Kidney glomerular epithelial cell (primary cell): ENCODE results near the gene ZFHX2.

Experiments used
- DNase-seq: peaks from one replicate; lab custom pipeline; 2025; lab: John Stamatoyannopoulos, UW

Gene ZFHX2

DNA sequence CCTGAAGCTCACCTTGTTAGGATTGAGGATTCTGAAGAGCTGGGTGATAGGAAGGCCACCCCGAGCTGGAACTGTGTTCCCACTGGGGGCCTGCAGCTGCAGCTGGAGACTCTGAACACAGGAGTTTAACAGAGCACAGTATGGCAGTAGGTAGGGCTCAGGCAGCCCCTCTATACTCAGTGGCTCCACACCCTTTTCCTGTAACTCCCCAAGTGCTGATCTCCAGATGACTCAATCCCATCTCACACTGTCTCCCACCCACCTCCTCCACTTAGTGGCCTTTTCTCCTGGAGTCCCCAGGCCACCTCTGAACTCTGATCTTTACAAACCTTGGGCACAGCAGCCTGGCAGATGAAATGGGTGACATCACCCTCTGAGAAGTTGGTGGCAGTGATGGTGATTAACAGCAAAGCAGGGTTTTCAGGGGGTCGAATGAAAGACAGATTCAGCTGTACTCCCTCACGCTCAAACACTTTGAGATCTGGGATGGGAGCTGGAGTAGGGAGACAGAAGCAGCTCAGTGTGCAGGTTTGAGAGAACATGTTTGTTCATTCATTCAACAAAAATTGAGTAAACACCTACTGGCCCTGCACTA lies 8.5 kb upstream of the ZFHX2 start:
- DNase-seq = no peak

DNA sequence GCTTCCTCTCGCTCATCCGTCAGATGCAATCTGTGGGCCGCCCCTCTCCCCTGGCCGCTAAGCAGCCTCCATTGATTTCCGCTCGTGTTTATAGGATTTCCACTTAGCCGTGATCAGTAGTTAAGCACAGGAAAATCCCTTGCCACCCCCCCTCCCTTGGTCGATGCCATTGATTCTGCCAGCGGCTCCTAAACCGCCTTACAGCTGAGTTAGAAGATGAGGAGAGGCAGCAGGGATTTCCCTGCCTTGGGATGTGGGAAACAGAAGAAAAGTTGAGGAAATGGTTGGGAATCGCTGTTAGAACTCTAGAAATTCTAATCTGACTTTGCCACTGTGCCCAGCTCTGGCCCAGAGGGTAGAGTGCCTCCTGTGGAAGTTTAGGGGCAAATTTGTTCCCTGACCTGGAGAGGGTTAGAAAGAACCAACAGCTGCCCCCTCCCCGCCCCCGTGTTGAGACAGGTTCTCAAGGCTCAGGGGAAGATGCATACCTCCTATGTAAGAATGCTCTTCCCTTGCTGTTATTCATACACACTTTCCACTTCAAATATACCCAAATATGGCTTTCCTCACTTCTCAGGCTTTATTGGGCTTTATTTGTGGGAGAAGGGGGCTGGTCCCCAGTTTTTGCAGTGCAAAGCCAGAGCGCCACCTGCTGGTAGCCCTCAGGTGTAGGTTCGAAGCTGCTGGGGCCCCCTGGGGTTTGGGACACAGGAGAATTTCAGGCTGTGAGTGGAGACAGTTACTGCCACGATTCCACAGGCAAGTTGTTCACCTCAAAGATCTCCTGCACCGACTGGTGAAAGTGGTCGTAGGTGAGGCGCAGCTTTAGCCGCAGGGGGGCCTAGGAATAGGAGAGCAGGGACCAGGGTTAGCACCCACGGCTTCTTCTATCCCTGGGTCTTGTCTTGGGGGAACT lies 7.7 kb upstream of the ZFHX2 start:
- no peak for DNase-seq

DNA sequence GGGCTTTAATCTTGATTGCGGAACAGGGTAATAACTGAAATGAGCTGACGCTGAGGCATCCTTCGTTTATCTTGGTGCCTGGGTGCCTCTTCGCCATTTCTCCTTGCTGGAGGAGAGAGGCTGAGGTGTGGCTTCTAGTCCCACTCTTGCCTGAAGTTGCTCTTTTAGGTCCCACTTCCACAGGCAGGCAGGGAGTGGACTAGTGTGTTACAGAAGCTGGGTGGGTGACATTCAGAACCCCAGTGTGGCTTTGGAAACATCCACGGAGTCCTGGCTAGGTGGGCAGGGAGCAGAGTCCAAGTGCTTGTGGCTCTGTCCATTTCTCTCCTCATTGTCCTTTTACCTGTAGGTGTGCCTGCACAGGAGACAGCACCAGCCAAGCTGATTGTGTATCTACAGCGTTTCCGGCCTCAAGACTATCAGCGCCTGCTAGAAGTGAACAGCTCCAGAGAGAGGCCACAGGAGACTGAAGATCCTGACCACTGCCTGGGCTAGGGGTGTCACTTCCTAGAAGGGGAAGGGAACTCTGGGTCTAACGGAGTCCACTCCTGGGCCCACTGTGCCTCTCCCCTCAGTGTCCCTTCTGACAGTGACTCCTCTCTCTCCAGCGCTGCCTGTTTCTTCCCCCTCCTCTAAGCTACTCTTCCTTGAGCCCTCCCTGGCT lies 6.9 kb upstream of the ZFHX2 start:
- DNase-seq = no peak

DNA sequence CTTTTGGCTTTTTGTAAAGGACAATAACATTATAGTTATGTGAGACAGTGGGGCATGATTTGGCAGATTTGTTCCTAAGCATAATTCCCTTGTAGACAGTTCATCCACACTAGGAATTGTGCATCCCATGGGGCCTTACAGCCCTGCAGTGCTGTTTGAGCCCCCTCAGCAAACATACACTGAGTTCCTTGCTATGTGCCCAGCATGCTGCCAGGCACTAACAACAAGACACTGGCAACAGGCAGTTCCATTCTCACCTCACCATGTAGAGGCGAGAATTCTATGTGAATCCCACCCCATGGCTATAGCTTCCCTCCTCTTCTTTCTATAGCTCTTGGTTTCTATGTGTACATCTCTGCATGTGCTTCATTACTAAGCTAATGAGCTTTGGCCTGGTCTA lies 6.4 kb upstream of the ZFHX2 start:
- DNase-seq = no peak

DNA sequence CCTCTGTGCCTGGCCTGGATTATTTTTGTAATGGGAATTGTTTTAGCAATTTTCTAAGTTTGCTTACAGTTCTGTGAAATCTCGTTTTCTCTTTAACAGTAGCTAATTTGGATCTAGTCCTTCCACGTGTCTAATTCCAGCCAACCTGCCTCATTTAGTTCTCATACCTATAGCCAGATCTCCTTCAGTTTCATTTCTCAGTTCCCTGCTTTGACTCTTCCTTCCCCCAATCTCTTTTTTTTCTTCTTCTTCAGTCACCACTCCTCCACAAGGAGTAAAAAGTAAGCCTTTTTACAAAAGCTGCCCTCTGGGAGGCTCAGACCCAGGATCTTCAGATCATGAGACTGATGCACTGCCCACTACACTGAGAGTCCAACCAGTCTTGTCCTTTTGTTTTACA lies 6.0 kb upstream of the ZFHX2 start:
- DNase-seq = no peak

DNA sequence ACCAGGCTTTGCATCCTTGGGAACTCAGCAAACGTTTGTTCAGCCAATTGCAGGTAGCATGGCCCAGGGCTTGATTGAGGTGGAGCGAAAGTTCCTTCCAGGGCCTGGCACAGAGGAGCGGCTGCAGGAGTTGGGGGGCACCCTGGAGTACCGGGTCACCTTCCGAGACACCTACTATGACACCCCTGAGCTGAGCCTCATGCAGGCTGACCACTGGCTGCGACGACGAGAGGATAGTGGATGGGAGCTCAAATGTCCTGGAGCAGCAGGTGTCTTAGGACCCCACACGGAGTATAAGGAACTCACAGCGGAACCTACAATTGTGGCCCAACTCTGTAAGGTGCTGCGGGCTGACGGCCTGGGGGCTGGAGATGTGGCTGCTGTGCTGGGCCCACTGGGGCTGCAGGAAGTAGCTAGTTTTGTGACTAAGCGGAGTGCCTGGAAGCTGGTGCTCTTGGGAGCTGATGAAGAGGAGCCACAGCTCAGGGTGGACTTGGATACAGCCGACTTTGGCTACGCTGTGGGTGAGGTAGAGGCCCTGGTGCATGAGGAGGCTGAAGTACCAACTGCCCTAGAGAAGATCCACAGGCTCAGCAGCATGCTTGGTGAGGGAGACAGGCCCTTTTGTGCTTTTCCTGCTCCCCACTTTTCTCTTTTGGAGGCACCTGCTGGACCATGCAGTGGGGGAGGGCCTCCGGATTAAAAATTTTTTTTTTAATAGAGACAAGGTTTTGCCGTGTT lies 5.3 kb upstream of the ZFHX2 start:
- no peak for DNase-seq

DNA sequence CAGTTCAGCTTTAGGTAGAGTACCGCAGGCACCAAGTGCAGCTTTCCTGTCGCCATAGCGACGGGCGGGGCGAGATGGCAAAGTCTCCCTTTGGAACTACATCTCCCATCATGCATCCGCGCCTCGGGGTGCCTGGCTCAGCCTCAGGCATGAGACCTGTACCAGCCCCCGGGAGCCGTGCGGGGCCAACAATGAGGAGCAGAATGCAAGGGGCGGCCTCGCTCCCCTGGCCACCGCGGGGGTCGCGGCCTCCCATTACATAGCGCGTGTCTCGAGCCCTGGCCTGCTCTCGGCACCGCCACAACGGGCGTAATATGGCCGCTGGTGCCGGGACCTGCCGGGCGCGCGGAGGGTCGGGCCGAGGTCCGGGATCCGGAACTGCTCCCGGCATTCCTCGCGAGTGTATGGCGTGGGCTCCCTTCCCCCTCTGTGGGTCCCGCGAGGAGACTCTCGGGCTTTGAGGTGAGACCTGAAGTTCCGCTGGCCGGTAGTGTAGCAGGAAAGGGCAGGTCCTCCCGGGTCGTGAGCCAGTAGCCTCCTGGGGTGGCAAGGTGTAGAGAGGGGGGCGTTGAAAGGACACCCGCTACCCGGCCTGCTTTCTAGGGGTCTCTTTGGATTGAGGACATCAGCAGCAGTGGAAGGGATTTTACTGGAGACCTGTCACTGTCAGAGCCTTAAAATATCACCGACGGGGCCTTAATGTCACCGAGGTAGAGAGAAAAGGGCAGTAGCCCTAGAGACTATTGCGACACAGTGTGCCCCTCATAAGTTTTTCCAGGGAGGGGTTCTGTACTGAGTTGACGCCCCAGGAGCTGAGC lies 4.5 kb upstream of the ZFHX2 start, which contains the start of gene THTPA:
Gene THTPA, plus strand, starts transcription at position 390 of the 818 bp plus-strand sequence. CDS start 487 bp downstream, outside the sequence.
- DNase-seq = peak; percentile 89

DNA sequence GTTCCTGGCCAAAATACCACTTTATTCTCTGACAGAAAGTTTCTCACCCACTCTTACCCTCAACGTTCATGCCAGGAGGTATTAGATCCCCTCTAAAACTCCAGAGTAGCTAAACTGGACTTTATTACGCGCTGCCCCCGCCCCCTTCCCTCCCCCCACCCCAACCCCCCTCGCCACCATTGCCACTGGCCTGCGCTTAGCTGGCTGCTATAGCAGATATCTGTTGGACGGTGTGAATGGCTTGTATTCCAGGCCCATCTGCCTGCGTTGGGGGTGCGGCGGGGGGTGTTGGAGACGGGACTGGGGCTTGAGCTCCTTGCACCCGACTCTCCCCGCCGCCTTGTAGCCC lies 3.9 kb upstream of the ZFHX2 start:
- DNase-seq = no peak

DNA sequence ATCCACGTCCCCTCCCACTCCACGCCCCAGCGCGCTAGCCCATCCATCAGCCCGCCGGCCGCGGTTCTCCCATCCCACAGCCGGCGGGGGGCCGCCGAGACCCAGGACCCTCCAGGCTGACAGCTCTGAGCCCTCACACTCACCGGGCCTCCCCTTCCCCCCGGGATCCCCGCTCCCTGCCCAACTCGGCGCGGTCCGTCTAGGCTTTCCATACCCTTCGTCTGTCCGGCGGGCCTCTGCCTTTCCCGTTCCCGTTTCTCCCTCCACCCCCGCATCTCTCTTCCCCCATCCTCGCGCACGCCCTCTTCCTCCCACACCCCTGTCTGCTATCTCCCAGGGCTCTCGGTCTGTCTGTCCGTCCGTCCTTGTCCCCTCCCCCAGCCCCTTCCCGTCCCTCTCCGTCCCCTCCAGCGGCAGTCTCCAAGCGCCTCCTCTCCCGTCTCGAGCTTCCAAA lies 726 bp downstream of the ZFHX2 start:
- DNase-seq = peak; percentile 60

DNA sequence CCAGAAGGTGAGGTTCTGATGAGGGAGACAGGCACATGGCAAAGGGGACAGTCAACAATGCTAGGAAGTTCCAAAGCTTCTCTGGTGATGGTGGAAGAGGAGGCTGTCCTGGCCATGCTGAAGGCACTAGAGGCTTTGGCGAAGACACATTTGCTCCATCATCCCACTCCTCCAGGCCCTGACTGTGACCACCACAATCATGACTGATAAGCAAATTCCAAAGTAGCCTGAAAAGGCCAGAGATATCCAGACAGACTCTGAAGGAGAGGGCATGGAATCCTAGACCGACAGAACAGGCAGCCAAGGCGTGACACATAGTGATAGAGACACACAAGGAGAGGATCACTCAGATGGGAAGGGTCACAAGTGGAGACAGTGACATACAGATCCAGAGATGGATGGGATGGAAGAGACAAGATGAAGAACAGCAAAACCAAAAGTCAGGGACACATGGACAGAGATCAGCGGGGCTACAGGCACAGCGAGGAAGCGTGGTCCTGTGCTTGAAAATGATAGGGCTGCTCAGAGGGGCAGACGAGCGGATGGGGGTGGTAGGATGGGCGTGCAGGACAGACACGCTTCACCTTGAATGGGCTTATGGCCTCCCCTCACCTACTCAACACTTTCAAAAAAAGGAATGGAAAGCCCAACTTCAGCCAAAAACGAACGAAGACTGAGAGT lies 1.3 kb downstream of the ZFHX2 start:
- DNase-seq = no peak

DNA sequence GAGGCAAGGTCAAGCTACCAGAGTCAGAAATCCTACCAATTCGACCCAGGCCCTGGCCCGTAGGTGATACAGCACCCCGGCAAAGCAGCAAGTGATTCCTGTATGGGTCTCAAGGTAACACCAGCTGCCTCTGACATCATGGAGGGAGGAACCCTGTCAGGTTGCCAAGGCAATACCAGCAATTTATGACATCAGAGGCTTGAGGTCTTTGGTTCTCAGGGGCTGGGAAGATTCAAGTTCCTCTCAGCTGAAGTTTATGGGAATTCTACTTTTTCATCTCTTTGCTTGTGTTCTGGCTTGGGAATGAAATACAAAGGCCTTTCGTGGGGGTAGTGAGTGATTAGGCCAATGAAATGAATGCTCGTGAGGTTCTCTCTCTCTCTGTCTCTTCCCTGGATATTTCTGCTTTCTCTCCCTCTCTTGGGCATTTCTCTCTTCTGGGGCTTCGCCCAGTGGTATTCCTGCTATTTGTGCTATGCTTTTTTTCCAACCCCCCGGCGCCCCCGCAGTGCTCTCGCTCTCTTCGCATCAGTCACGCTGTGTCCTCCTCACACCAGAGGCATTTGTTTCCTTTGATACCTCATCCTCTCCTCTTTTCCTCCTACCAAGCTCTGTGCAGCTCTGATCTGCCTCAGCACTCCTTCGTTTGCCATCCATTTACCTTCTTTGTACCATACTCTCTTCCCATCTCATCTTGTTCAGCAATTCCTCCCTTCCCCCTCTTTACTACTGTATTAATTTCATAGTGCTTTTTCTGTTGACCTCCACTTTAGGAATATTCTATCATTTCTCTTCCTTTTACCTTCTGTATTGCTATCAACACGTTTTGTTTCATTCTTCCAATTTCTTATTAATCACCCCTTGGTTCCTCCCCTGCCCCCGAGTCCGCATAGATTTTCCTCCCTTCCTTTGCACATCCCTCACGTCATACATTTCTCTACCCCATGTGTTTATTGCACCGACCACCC lies 2.9 kb downstream of the ZFHX2 start:
- DNase-seq = peak; percentile 60

DNA sequence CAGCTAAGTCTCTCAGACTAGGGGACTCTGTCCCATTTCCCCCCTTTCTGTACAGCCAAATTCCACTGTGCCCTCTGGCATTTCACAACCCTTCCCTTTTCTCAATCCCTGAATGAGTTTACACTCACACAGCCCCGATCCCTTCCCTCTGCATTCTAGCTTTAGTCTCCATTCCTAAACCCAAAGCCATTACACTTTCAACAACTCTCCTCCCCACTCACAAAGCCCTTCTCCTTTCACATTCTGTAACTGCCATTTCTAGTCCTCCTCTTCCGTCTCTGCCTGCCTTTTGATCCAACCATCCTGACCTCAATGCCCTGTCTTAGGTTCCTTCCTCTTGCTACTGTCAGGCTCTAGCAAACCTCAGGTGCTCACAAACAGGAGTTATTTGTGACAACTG lies 3.6 kb downstream of the ZFHX2 start:
- DNase-seq = no peak

DNA sequence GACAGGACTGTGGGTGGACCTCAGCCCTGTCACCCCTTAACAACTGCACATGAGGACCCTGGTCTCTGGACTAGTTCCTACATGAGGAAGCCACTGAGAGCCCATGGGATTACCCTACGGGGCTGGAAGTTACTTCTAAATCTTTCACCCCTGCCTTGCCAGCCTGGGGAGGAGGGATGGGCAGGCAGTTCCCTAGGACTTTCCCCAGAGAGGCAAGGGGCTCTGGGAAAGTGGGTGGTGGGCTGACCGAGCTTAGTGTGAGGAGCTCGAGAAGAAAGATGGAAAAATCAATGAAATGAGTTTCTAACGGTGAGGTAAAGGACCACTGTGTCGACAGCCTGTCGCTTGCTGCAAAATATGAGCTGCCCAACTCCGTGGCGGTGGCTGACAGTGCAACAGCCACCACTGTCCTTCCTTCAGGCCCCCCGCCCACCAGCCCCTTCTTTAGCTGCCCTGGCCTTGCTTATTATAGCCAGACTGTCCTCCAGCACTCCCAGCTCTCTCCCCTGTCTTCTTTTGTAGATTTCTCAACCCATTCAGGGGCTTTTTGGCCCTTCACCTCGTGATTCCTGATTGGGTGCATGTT lies 5.0 kb downstream of the ZFHX2 start:
- no peak for DNase-seq

DNA sequence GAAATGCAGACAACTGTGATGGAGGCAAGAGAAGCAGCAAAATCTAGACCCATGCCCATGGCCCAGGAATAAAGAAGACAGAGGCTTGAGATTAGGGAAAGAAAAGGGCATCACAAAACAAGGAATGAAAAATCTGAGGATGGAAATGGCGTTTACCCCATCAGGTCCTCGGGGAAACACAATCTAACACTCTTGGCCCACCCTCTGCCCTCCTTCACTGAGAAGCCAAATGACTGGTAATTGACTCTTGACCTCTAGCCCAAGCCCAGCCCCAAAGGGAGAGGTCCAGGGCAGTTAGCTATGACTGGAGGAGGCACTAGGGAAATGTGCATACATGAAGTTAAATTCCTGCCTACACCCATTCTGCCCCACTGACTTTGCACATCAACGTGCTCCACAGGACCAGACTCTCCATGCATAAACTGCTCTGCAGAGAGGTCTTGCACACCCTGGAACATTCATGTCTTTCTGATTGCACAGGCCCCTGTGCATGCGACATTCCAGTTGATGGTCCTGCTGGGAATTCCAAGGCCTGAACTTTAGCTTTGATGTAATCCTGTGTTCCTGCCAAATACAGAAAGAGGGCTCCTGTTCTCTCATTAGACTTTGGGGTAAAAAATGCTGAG lies 5.7 kb downstream of the ZFHX2 start:
- no peak for DNase-seq

DNA sequence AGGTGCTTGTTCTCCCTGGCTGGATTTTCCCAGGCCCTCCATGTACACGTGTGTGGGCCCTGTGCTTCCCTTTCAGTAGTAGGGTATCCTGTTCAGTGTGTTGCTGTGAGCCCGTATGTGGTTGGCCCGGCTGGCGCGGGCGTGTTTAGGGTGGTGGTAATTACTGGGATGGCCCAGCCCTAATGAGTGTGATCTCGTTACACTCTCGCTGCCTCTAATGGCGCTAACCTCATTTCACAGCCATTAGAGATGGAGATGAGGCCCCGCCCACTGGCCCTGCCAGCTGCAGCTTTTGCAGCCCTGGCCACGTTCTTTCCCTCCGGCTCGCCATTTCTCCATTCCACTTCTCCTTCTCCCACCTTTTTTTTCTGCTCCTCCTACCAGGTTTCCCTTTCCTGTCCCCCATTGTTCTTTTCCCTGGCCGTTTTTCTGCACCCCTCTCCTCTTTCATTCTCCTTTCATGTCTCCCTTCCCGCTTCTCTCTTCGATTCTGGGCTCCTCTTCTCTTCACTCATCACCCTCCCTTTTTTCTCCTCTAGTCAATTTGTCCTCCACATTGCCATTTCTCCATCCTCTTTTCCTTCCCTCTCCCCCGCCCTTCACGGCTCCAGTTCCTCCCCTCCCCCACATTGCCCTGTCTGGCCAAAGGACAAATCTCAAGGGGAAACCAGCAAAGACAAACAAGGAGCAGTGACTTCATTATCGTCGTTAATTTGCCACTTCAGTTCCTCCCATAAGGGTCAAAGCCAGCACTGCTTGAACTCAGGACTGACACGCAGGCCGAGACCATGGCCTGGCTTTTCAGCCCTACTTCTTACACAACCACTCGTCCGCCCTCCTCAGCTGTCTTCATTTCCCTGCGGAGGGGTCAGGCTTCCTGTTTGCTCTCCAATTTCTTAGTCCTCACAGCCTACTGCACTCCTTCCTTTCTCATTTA lies 6.8 kb downstream of the ZFHX2 start:
- DNase-seq = no peak

DNA sequence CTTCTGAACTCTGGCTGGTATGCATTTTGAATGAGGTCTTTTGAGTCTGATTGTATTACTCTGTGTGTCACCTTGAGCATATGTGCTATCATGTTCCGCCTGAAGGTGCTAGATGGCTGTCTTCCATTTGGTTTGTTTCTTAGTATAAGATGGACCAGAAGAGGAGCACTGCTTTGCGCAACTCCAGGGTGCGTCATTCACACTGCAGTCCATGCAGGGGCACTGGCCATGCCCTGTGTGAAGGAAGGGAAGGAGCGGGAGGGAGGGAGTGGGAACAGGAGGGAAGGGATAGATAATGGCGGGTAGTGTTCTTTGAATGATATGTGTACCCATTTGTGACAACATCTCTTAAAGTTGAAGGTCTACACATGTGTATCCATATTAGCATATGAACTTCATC lies 8.2 kb downstream of the ZFHX2 start:
- DNase-seq = no peak

DNA sequence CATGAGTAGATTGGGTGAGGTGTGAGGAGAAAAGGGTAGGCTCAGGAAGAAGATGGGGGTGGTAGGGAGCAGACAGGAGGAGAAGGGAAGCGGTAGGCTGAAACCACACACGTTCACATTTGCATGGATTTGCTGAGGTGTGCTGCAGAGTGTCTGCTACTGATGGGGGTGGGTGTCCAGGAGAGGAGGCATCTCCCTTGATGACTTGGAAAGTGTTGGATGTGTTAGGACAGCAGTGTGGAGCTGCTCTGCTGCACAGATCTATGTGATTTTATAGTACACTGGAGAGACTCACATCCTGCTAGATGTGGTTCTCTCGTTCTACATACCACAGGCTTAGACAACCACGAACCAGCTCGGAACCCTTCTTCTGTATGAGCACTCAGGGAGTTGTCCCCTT lies 9.3 kb downstream of the ZFHX2 start:
- DNase-seq = no peak

DNA sequence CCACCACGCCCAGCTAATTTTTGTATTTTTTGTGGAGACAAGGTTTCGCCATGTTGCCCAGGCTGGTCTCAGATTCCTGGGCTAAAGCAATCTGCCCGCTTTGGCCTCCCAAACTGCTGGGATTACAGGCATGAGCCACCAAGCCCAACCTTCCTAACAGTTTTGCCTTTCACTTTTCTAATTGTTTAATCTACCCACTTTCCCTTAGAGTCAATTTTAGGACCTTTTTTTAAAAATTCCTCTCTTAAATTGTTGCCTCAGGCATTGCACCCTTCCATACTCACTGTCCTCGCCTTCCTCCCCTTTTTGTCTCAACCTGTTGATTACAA lies 11.5 kb downstream of the ZFHX2 start:
- DNase-seq = no peak
